ENCODE results near the gene SMIM17. TPM values are rescaled to one million over a fixed set of nuclear protein-coding genes. Genes with fewer than 3 reads are reported as not detected.

The SMIM17 gene
- total and polyA plus RNA-seq, 2 of the 4 experiments (the other 2 are of a cell fraction): not detected

- peak within 1 kb of the TSS; percentile 98 for H3K14ac ChIP-seq (replicated peaks; ENCODE audit: low read depth, low read length)
- TF ChIP-seq MAFK (IDR thresholded peaks at IDR 0.05; ENCODE audit: low read depth, low read length): no peak
- peak; percentile 42; the same call in 1 of the 2 replicates for TF ChIP-seq MAZ (IDR thresholded peaks at IDR 0.05; ENCODE audit: borderline replicate concordance, low read depth, low read length)
- TF ChIP-seq SMC3 (IDR thresholded peaks at IDR 0.05; ENCODE audit: low read depth, low read length): no peak
- no peak for TF ChIP-seq RAD21 (IDR thresholded peaks at IDR 0.05; ENCODE audit: low read length)
- TF ChIP-seq NFE2L2 (IDR thresholded peaks at IDR 0.05; ENCODE audit: low read depth, low read length): no peak
- peak; percentile 63; the same call in 1 of the 2 replicates for TF ChIP-seq MXI1 (IDR thresholded peaks at IDR 0.05; ENCODE audit: borderline replicate concordance, low read depth, low read length)
- TF ChIP-seq CTCF (conservative IDR thresholded peaks at IDR 0.05; ENCODE audit: low read depth, low read length): no peak
- TF ChIP-seq POLR2A (IDR thresholded peaks at IDR 0.05; ENCODE audit: low read depth, low read length): no peak
- H3K9me1 ChIP-seq (ENCODE audit: insufficient read depth, low read length): peaks cover 6% of the 10 kb centered on the region
- H3K27ac ChIP-seq (ENCODE audit: insufficient read depth, low read length): peak within 1 kb of the TSS; percentile 87
- H2BK20ac ChIP-seq (ENCODE audit: low read depth, low read length): no peak within 1 kb of the TSS
- peak within 1 kb of the TSS; percentile 88 for H3K9ac ChIP-seq (ENCODE audit: low read depth, low read length)
- intact Hi-C loops (cut with micrococcal nuclease): loop anchor here (2.0 to 10.0 kb wide), 2 partner anchors 56 to 120 kb away; partner anchors contain the start of genes ZFP28 and ZNF667
- 0 out of 2 replicates have a peak, but pooled peaks cover 6% of the 10 kb centered on the region for H4K20me1 ChIP-seq (ENCODE audit: insufficient read depth, low read length)
- peaks cover 14% of the 10 kb centered on the region for H3K36me3 ChIP-seq (ENCODE audit: control insufficient read depth, insufficient read depth, low read length)
- peak within 1 kb of the TSS; percentile 89 for H3K4me2 ChIP-seq (ENCODE audit: low read depth, low read length)
- H3K27me3 ChIP-seq (ENCODE audit: control insufficient read depth, insufficient read depth, low read length): no peaks in the 10 kb centered on the region
- peaks cover 2% of the 10 kb centered on the region; the same call in 1 of the 2 replicates for H3K4me1 ChIP-seq (ENCODE audit: control insufficient read depth, insufficient read depth, low read length)
- peak within 1 kb of the TSS; percentile 98 for H2AFZ ChIP-seq (replicated peaks; ENCODE audit: low read length, poor library complexity)
- DNase-seq (peak; percentile 78), ATAC-seq (ENCODE audit: low read depth) (peak; percentile 98)
- 4 to 100% methylated on average over 1 to 12 of the region's 52 CpGs for WGBS, 2 experiments (ENCODE audit: extremely low coverage in 2 of 2, insufficient read length in 1 of 2)
- peak within 1 kb of the TSS; percentile 69; the same call in 1 of the 2 replicates for H2BK120ac ChIP-seq (ENCODE audit: low read depth, low read length)
- dilution Hi-C loops (cut with HindIII; ENCODE audit: low sequenced_read_pairs, unreplicated experiment): no loop called here
- peak within 1 kb of the TSS; percentile 93 for H3K23ac ChIP-seq (ENCODE audit: low read depth, low read length)
- in situ Hi-C loops (cut with MboI; ENCODE audit: low sequenced_read_pairs): no loop called here
- H3K79me1 ChIP-seq (ENCODE audit: low read depth in 1 of 2, low read length in 2 of 2): peaks cover 6 to 20% of the 10 kb centered on the region in 2 experiments
- H3K4me3 ChIP-seq (ENCODE audit: insufficient read depth, low read depth, low read length): peak within 1 kb of the TSS; percentile 96
- peak within 1 kb of the TSS; percentile 98 for H2AK9ac ChIP-seq (replicated peaks; ENCODE audit: low read depth, low read length, poor library complexity)
- H2BK5ac ChIP-seq (ENCODE audit: low read depth, low read length, poor library complexity, severe bottlenecking): peak within 1 kb of the TSS; percentile 69
- no peak within 1 kb of the TSS; the same call in 2 of the 3 replicates for H2BK15ac ChIP-seq (ENCODE audit: low read depth, low read length)
- peak within 1 kb of the TSS; percentile 89 to 90 for H4K8ac ChIP-seq (ENCODE audit: low read depth in 2 of 2, low read length in 2 of 2)
- peaks cover 11% of the 10 kb centered on the region for H3K9me3 ChIP-seq (ENCODE audit: control insufficient read depth, insufficient read depth, low read length)
- peak within 1 kb of the TSS; percentile 89 for H4K91ac ChIP-seq (ENCODE audit: insufficient read depth, low read depth, low read length)
- peak within 1 kb of the TSS; percentile 98 for H2AK5ac ChIP-seq (ENCODE audit: low read depth, low read length)
- CTCF ChIA-PET: interaction anchor here (1.0 kb wide), 1 partner anchor 9 kb away, joined by 3 read pairs; no protein-coding TSS in a partner anchor
- peak within 1 kb of the TSS; percentile 69; the same call in 1 of the 2 replicates for H3K56ac ChIP-seq (ENCODE audit: extremely low read depth, insufficient read depth, low read length)
- peak within 1 kb of the TSS; percentile 74 for H4K5ac ChIP-seq (ENCODE audit: low read depth, low read length)
- BruUV-seq (replicated peaks): no TSS peak
- peak within 1 kb of the TSS; percentile 72; the same call in 1 of the 2 replicates for H3K18ac ChIP-seq (ENCODE audit: low read depth, low read length)
- peak within 1 kb of the TSS; percentile 74 for H3K4ac ChIP-seq (ENCODE audit: low read depth, low read length)
- POLR2A ChIA-PET (ENCODE audit: unreplicated experiment): no interaction called here
These were observed 48.0 kb upstream of the SMIM17 start, which contains the start of gene ZNF71 for GRCh38 chr19:56594783-56595547. Gene ZNF71, plus strand, starts transcription at chr19:56595302. Its CDS starts 6,257 bp downstream, at chr19:56601559.

Measured in IMR-90 (cell line).